Left lung (tissue), 10 donors: Measurements from ENCODE around the gene RASAL1. TPM values are rescaled to one million over a fixed set of nuclear protein-coding genes. Genes with fewer than 3 reads are reported as not detected.

Source experiments
- ATAC-seq: fragments of 200-7000 bp; cut with Tn5 transposase; one replicate; pipeline ENCODE4 v1.9.1; 2020; ENCODE audit warnings: moderate library complexity
- DNase-seq, 4 donors: peaks; one replicate each; pipeline ENCODE4 v3.0.0-alpha.2; 2013 to 2020
- H3K27ac ChIP-seq, 2 donors: fragments of 200-600 bp; sonication (generic) in 1 of 2; one replicate each; pipeline versions ENCODE4 v1.5.0 to v1.8.0; 2020 to 2021
- H3K27me3 ChIP-seq, 2 donors: fragments of 200-600 bp; sonication (generic) in 1 of 2; one replicate each; pipeline versions ENCODE4 v1.5.0 to v1.8.0; 2020 to 2021
- H3K36me3 ChIP-seq, 2 donors: fragments of 200-600 bp; sonication (generic) in 1 of 2; one replicate each; pipeline versions ENCODE4 v1.5.0 to v1.8.0; 2020 to 2021
- H3K4me1 ChIP-seq, 2 donors: fragments of 200-600 bp; one replicate each; pipeline ENCODE4 v1.8.0; 2021
- H3K4me3 ChIP-seq, 2 donors: fragments of 200-600 bp; sonication (generic) in 1 of 2; one replicate each; pipeline versions ENCODE4 v1.5.0 to v1.8.0; 2020 to 2021; ENCODE audit warnings: mild to moderate bottlenecking in 1 of 2
- H3K9me3 ChIP-seq, 2 donors: fragments of 200-600 bp; sonication (generic) in 1 of 2; one replicate each; pipeline versions ENCODE4 v1.5.0 to v1.8.0; 2020 to 2021
- intact Hi-C, 2 donors: fragments of 100-400 bp; cut with DNase I; formaldehyde crosslinking; loops; one replicate each; pipeline versions ENCODE4 v1.11.2 to v1.14.2; 2022
- polyA plus RNA-seq, 6 donors: library from polyadenylated mRNA; unstranded; fragments of 120-200 nt; gene quantifications; one replicate each; pipeline ENCODE4 v1.2.1, GENCODE V29; 2013; ENCODE audit not compliant: insufficient read length in 6 of 6
- total RNA-seq, 2 donors: library from RNA; stranded (reverse); fragmentation: NEBNext Ultra II Directional; extraction: Animal tissue kit (Norgen Biotek cat#: 25700); gene quantifications; one replicate each; pipeline ENCODE4 v1.2.1, GENCODE V29; 2021
- TF ChIP-seq, protein P1 (sequence below), 2 donors: fragments of 200-600 bp; sonication (generic) in 1 of 2; IDR thresholded peaks; one replicate each; pipeline versions ENCODE4 v1.5.0 to v1.8.0; 2021; ENCODE audit warnings: antibody characterized with exemption in 2 of 2
- donor health status: DM: no; HTN: yes; CAD: no.
- donor health status: DM: no; HTN: no; CAD: no.

The RASAL1 gene
- total and polyA plus RNA-seq, 8 donors, result 0.16 to 0.46 (median 0.24) TPM

DNA sequence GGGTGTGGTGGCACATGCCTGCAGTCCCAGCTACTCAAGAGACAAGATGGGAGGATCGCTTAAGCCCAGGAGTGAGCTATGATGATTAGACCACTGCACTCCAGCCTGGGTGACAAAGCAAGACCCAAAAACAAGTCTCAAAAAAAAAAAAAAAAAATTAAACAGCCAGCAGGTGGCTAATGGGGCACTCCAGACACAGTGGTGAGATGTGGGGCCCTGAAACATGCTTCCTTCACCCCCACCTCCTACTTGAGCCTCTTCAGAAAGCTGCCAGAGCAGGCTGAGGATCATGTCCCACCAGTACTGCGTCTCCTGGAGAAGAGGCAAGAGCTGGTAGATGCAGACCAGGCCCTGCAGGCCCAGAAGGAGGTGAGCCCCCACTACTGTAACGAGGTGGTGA is 16.1 kb upstream of the RASAL1 start:
- Histone ChIP-seq H3K4me3 (no peak overlapping the region), H3K36me3 (no peaks in the 10 kb centered on the region), H3K27me3 (peaks cover 33 to 78% of the 10 kb centered on the region in 2 donors), H3K27ac (no peak overlapping the region), H3K9me3 (no peaks in the 10 kb centered on the region), H3K4me1 (peaks cover 0 to 22% of the 10 kb centered on the region in 2 donors)
- DNase-seq (no peak), ATAC-seq (no peak)
- TF ChIP-seq, protein P1, sequence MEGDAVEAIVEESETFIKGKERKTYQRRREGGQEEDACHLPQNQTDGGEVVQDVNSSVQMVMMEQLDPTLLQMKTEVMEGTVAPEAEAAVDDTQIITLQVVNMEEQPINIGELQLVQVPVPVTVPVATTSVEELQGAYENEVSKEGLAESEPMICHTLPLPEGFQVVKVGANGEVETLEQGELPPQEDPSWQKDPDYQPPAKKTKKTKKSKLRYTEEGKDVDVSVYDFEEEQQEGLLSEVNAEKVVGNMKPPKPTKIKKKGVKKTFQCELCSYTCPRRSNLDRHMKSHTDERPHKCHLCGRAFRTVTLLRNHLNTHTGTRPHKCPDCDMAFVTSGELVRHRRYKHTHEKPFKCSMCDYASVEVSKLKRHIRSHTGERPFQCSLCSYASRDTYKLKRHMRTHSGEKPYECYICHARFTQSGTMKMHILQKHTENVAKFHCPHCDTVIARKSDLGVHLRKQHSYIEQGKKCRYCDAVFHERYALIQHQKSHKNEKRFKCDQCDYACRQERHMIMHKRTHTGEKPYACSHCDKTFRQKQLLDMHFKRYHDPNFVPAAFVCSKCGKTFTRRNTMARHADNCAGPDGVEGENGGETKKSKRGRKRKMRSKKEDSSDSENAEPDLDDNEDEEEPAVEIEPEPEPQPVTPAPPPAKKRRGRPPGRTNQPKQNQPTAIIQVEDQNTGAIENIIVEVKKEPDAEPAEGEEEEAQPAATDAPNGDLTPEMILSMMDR (IDR thresholded peaks at IDR 0.05), result no peak
- intact Hi-C loops, result no loop called here

DNA sequence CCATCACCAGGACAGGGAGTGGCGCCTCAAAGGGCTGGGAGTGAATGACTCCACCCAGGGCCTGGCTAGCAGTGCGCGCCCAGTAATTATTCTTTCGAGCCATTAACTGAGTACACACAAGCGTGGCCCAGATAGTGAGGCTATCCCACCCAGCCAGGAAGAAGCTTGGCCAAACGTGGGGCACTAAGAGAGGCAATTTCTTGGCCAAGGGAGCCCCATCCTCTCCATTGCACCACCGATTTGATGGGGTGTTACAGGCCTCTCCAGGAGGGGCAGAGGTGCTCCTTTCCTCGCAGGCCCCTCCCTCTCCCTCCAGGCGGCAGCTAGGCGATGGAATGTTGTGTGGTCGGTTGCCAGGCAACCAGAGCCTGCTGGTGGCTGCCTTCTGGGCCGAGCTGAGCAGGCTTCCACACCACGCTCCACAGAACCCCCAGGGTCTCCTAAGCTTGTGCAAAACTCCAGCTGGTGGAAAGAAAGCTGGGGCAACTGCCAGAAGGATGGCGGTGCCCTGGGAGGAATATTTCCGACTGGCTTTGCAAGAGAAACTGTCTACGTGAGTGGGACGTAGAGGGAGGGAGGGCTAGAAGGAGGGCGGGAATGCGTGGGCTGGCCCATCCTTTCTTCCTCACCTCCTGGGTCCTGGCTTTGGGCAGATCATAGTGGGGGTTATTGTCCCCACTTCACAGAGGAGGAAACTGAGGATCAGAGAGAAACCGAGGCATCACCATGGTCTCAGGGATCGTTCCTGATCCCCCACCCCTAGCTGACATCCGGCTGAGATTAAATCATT is 14.0 kb upstream of the RASAL1 start, which contains the start of gene CFAP73:
CFAP73 (plus strand) TSS at position 364 of the 790 bp plus-strand sequence; CDS start at position 498, 134 bp downstream.
- peak; percentile 74 for ATAC-seq
- H3K27me3 ChIP-seq, result peaks cover 22 to 67% of the 10 kb centered on the region in 2 donors
- no peak within 1 kb of the TSS for H3K27ac ChIP-seq
- TF ChIP-seq, protein P1 (IDR thresholded peaks at IDR 0.05), result no peak
- DNase-seq, result peak in 3 of 4 donors; percentile 69 to 89 (median 71)
- peaks cover 0 to 20% of the 10 kb centered on the region in 2 donors for H3K4me1 ChIP-seq
- intact Hi-C loops, result no loop called here
- no peaks in the 10 kb centered on the region for H3K9me3 ChIP-seq
- no peaks in the 10 kb centered on the region for H3K36me3 ChIP-seq
- H3K4me3 ChIP-seq, result no peak within 1 kb of the TSS

DNA sequence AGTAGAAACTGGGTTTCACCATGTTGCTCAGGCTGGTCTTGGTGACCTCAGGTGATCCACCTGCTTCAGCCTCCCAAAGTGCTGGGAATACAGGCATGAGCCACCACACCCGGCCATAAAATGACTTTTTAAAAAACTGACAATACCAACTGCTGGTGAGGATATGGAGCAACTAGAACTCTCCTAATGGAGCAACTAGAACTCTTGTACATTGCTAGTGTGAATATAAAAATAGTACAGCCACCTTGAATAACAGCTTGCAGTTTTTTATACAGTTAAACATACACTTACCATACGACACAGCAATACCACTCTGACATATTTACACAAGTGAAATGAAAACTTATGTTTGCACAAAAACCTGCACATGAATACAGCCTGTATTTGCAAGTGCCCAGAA is 11.4 kb upstream of the RASAL1 start:
- Histone ChIP-seq H3K4me3 (no peak overlapping the region), H3K4me1 (peaks cover 0 to 14% of the 10 kb centered on the region in 2 donors), H3K27me3 (peaks cover 7 to 59% of the 10 kb centered on the region in 2 donors), H3K9me3 (no peaks in the 10 kb centered on the region), H3K27ac (no peak overlapping the region), H3K36me3 (no peaks in the 10 kb centered on the region)
- ATAC-seq (no peak), DNase-seq (no peak)
- intact Hi-C loops, result no loop called here
- TF ChIP-seq, protein P1 (IDR thresholded peaks at IDR 0.05), result no peak

DNA sequence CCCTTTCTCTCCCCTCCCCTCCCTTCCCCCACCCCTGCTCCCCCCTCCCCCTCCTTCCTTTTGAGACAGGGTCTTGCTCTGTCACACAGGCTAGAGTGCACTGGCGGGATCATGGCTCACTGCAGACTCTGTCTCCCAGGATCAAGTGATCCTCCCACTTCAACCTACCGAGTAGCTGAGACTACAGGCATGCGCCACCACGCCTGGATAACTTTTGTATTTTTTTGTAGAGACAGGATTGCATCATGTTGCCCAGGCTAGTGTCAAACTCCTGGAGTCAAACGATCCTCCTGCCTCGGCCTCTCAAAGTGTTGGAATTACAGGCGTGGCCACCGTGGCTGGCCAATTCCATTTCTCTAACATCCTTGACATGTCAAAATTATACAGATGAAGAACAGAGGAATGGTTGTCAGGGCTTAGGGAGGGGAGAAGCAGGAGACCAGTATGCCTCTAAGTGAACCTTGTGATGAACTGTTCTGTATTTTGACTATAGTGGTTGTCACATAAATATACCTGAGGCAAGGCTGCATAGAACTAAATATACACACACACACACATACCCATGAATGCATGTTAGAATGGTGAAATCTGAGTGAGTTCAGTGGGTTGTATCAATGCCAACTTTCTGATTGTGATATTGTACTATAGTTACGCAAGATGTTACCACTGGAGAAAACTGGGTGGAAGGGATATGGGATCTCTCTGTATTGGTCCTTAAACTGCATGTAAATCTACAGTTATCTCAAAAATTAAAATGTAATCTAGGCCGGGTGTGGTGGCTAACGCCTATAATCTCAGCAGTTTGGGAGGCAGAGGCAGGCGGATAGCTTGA is 10.4 kb upstream of the RASAL1 start:
- ATAC-seq, result no peak
- H3K4me3 ChIP-seq, result no peak overlapping the region
- intact Hi-C loops, result no loop called here
- no peak overlapping the region for H3K27ac ChIP-seq
- H3K36me3 ChIP-seq, result no peaks in the 10 kb centered on the region
- no peak for DNase-seq
- TF ChIP-seq, protein P1 (IDR thresholded peaks at IDR 0.05), result no peak
- H3K27me3 ChIP-seq, result peaks cover 0 to 48% of the 10 kb centered on the region in 2 donors
- peaks cover 0 to 14% of the 10 kb centered on the region in 2 donors for H3K4me1 ChIP-seq
- H3K9me3 ChIP-seq, result no peaks in the 10 kb centered on the region

DNA sequence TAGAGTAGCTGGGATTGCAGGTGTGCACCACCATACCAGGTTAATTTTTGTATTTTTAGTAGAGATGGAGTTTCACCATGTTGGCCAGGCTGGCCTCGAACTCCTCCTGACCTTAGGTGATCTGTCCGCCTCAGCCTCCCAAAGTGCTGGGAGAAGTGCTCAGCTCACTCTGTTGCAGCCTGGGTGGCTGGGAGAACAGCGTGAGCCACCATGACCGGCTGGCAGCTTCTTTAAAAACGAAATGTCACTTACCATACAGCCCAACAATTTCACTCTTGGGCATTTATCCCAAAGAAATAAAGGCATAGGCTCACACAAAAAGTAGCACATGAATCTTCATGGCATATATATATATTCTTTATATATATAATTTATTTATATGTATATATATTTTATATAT is 9.2 kb upstream of the RASAL1 start:
- ATAC-seq (no peak), DNase-seq (no peak)
- Histone ChIP-seq H3K36me3 (no peaks in the 10 kb centered on the region), H3K4me3 (no peak overlapping the region), H3K27ac (no peak overlapping the region), H3K4me1 (peaks cover 0 to 14% of the 10 kb centered on the region in 2 donors), H3K9me3 (no peaks in the 10 kb centered on the region), H3K27me3 (peaks cover 0 to 37% of the 10 kb centered on the region in 2 donors)
- intact Hi-C loops, result no loop called here
- TF ChIP-seq, protein P1 (IDR thresholded peaks at IDR 0.05), result no peak
